GM21423 (cell line): Measurements from ENCODE around the gene NEO1.
A peak's percentile ranks its signal among the peaks of the same experiment; 100 is the strongest.
"Not testable (repeated sequence)": the region's sequence is repeated elsewhere in the genome, so short reads cannot be mapped to it uniquely, and the experiment has no call there.

Experiments used
- ATAC-seq: cut with Tn5 transposase; IDR thresholded peaks from one replicate; pipeline ENCODE4 v1.9.1; 2021; ENCODE audit warnings: mild to moderate bottlenecking, moderate library complexity; ENCODE audit not compliant: unreplicated experiment

NEO1 gene

GRCh38 chr15:73139744-73140553 is 87.7 kb downstream of the NEO1 start:
- ATAC-seq = no peak

DNA sequence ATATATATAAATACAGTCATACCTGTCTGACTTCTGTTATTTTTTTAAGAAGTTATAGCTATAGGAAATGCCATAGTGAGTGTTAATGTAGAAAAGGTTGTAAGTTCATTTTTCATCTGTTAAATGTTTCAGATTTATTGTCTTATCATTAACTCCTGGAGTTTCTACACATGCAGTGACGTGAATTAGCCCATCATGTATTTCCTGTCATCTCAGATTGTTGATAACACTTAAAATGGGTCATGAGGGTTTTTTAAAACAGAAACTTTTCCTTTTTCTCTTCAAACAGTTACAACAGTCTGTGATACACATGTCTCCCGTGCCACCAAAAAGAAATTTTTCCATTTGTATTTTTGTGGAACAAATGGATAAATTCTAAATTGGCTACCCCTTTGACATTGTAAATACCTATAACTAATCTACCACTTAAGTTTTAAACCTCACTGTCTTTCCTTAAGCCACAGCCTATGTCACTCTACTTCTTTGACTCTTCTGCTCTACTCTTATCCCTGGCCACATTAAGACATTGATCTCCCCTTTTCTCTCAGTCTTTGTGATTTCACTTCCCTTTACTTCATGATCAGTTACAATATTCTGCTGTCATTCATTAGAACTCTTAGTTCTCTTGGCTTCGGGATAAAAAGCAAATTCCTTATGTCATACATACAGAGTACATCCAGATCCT is 89.1 kb downstream of the NEO1 start:
- ATAC-seq = no peak

DNA sequence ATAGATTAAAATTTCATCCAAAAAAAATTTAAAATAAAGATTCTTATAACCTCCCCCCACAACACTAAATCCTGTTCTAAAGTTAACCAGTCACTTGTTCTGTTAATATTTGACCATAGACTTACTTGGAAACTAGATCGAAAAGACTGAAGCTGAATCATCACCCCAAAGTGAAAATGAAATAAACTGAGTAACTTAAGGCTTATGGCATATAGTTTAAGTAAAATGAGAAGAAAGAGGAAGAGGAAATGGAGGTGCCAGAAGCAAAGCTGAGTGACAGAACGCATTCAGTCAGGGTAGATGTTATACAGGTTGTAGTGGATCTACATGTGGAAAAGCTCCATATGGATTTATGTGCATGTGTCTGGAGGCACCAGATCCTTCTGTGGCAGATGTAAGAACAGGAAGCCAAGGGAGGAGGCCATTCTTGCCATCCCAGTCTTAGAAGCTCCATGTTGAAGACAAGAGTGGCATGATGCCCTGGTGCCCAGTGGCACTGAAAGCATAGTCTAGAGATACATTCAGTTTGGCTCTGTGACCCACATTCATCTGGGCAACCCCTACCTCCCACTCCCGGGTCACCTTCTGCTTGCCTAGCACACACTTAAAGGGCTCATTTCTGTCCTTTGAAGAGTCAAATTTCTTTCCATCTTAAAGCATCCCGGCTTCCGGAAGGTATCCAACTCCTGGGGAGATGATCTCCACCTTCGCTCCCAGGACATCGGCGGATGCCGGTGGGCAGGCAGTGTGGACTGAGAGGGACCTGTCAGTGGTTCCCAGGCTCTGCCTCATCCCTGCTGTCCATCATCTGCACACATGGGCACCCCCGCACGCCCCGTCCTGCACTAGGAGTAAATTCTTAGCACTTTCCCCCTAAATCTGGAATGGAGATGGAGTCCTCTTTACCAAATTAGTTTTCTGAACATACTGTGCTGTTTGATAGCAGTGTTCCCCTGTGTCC is 90.8 kb downstream of the NEO1 start:
- peak; percentile 88 for ATAC-seq

DNA sequence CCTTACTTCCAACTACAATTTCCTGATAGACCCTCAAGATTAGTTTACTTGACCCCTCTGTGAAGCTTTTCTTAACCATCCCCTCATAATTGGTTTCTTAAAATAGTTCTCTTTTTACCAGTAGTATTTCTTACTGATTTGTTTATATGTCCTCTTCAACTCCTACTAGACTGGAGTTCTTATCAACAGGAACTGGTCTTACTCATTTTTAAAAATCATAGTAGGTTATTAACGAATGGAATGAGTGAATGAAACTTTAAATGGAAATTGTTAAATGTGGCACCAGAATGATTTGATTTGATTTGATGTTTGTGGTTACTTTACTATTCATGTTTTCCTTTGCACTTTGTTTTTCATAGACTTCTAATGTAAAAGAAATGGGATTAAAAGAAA is 91.5 kb downstream of the NEO1 start:
- no peak for ATAC-seq

- no peak for ATAC-seq
Observed at GRCh38 chr15:73146419-73146818, 94.2 kb downstream of the NEO1 start.

GRCh38 chr15:73150831-73151230 is 98.6 kb downstream of the NEO1 start:
- no peak for ATAC-seq

DNA sequence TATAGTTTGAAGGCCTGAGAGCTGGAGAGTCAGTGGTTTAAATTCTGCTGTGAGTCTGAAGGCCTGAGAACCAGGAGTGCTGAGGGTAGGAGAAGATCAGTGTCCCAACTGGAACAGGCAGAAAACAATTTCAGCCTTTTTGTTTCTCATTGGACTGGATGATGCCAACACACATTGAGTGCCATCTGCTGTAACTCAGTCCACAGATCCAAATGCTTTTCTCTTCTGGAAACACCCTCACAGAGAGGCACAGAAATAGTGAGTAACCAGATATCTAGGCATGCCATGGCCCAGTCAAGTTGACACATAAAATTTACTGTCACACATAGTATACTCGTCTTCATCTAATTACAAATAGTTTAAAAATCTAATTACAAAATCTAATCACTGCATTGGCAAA is 100.8 kb downstream of the NEO1 start:
- ATAC-seq = no peak

DNA sequence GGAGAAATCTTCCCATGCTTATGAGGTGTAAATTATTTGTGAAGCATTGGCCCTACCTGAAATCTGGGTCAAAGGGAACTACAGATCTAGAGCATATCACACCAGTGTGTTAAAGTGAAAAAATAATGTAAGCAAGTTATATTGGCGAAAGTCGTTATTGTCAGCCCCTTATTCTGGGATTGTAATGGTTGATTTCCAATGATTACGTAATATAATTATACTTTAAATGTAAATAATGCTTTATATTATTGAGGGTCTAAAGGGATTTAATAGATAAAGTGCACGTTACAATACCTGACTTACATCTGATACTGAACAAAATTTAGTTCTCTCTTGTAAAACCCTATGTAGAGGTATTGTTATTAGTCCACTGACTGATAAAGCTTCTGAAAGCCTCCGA is 101.2 kb downstream of the NEO1 start:
- no peak for ATAC-seq

- no peak for ATAC-seq
Observed at GRCh38 chr15:73156431-73157191, 104.3 kb downstream of the NEO1 start.

- ATAC-seq = no peak
Observed at GRCh38 chr15:73161546-73161945, 109.3 kb downstream of the NEO1 start.

GRCh38 chr15:73165435-73165834 is 113.2 kb downstream of the NEO1 start:
- ATAC-seq = no peak

GRCh38 chr15:73165844-73166243 is 113.6 kb downstream of the NEO1 start:
- no peak for ATAC-seq

- ATAC-seq = not testable (repeated sequence)
Observed at GRCh38 chr15:73166711-73167110, 114.4 kb downstream of the NEO1 start.

DNA sequence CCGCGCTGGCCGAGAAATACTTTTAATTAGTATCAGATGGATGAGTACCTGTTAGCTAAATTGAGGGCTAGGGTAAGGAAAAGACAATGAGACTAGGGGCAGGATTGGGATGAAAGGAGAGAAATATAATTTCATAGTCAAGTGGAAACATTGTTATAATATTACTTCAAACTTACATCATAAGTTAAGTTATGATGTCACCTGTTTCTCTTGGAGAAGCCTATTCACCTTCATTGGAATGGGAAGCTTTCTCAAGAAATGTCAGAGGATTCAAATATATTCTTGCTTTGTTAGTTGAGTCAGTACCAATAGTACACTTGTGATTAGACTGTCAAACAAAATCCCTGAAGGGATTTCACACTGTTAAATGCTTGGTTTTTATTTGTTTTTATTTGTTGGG is 116.2 kb downstream of the NEO1 start:
- ATAC-seq = no peak

DNA sequence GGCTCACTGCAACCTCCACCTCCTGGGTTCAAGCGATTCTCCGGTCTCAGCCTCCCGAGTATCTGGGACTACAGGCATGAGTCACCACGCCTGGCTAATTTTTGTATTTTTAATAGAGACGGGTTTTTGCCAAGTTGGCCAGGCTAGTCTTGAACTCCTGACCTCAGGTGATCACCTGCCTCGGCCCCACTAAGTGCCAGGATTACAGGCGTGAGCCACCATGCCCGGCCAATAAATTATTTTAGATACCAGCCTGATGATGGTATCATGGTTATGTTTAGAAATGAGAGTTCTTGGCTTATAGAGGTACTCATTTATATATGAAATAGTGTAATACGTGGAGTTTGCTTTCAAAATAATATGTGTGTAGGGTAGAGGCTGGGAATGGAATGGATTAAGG is 119.4 kb downstream of the NEO1 start:
- ATAC-seq = no peak

DNA sequence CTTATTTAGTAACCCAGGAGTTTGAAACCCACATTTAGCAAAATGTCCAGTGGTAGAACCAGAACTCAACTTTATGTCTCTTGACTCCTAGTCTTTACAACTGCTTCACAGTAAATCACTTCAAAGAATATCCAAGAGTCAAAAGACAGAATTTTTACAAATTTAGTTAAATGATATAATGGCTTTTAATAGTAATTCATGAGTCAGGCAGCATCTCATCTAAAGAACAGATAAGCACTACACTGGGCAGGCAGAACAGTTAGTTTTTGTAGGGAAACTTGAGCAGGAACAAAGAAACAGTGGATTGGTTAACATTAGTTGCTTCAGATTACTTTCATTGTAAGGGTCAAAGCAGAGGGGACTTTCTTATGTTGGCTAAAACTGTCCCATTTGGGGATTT is 120.2 kb downstream of the NEO1 start:
- no peak for ATAC-seq

GRCh38 chr15:73174171-73174570 is 121.9 kb downstream of the NEO1 start:
- ATAC-seq = no peak

DNA sequence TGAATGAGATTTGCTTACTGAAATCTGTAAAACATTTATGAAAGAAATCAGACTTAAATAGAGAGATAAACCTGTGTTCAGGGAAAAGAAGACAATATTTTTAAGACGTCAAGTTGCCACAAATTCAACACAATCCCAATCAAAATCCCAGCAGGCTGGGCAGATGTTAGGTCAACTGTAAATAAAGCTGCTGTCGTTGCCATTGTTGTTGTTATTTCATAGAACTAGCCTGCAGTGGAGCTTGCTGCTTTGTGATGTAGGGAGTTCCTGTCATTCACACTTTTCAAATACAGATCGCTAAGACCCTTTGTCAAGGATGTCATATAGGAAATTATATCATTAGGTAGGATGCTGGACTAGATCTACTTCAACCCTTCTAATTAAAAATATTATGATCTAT is 123.1 kb downstream of the NEO1 start:
- ATAC-seq = no peak

- no peak for ATAC-seq
Observed at GRCh38 chr15:73176598-73176997, 124.3 kb downstream of the NEO1 start.

- ATAC-seq = no peak
Observed at GRCh38 chr15:73183071-73183470, 130.8 kb downstream of the NEO1 start.

- ATAC-seq = no peak
Observed at GRCh38 chr15:73190189-73190601, 137.9 kb downstream of the NEO1 start.
